Stimulated activated CD4-positive, alpha-beta T cell treated with anti-CD3 and anti-CD28 coated beads, Interleukin-4, amount 100 ng/mL, for 4 hours (primary cell): ENCODE measurements around the gene KIAA0232.

ENCODE experiments used
- DNase-seq, 2 experiments: peaks; one replicate each; pipeline ENCODE4 v3.0.0-alpha.2; 2020

The KIAA0232 gene, protein sequence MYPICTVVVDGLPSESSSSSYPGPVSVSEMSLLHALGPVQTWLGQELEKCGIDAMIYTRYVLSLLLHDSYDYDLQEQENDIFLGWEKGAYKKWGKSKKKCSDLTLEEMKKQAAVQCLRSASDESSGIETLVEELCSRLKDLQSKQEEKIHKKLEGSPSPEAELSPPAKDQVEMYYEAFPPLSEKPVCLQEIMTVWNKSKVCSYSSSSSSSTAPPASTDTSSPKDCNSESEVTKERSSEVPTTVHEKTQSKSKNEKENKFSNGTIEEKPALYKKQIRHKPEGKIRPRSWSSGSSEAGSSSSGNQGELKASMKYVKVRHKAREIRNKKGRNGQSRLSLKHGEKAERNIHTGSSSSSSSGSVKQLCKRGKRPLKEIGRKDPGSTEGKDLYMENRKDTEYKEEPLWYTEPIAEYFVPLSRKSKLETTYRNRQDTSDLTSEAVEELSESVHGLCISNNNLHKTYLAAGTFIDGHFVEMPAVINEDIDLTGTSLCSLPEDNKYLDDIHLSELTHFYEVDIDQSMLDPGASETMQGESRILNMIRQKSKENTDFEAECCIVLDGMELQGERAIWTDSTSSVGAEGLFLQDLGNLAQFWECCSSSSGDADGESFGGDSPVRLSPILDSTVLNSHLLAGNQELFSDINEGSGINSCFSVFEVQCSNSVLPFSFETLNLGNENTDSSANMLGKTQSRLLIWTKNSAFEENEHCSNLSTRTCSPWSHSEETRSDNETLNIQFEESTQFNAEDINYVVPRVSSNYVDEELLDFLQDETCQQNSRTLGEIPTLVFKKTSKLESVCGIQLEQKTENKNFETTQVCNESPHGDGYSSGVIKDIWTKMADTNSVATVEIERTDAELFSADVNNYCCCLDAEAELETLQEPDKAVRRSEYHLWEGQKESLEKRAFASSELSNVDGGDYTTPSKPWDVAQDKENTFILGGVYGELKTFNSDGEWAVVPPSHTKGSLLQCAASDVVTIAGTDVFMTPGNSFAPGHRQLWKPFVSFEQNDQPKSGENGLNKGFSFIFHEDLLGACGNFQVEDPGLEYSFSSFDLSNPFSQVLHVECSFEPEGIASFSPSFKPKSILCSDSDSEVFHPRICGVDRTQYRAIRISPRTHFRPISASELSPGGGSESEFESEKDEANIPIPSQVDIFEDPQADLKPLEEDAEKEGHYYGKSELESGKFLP (N-terminal part only)

DNA sequence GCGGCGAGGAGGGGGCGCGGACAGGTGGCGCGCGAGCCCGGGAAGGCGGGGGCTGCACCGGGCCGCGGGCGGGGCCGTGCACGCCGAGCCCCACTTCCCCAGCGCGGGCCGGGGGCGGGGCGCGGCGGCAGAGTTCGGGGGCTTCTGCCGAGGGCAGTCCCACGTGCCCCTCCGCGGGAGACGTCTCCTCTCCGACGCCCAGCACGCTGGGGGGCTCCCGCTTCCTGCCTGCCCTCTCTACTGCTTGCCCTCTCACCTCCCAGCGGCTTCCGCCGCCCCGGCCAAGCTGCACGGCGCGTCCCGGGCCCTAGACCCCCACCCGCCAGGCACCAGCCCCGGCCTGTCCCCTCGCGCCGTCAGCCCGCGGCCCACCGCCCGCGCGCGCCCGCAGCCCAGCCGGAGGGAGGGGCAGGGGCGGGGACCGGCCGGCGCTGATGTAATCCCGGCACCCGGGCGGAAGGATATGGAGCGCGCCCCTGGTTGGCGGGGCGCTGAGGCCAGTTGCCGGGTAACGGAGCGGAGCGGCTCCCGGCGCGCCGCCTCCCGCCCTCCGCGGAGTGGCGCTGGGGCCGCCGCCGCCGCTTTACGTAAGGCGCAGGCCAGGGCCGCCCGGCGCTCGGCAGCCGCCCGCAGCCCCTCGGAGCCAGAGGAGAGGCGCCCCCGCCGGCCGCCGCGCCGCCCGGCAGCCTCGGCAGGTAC is at the start of gene KIAA0232:
KIAA0232 (plus strand) TSS at position 581 of the 699 bp plus-strand sequence. CDS start 41,727 bp downstream, outside the sequence.
- DNase-seq: peak; percentile 88 to 89

DNA sequence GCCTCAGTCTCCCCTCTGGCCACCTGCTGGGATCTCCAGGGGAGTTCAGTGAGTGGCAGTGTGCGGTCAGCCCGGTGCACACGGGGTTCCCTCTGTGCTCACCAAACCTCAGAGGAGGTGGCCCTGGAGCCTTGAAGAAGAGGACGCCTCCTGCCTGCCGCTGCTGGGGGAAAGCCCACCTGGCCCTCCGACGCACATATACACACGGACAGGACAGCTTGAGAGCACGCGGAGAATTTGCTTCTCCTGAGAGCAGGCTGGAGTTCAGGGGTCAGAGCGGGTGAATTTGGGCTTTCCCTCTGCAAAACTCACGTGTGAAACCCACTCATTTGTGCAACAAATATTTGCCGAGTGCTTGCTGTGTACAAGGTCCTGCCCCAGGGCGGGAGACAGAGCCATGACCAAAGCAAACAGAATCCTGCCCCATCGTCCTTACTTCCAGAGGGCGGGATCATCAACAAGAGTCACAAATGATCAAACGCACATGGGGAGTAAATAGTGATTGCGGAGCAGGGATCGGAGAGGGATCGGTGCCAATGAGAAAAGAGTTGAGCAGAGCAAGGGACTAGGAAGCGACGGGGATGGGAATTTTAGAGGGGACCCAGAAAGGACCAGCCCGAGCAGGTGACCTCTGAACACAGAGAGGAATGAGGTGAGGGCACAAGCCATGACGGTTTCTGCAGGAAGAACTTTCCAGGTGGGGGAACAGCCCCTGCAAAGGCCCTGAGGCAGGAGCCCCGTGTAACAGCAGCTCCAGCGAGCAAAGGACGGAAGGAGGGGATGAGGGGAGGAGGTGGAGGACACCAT is 49.0 kb upstream of the KIAA0232 start:
- no peak for DNase-seq

DNA sequence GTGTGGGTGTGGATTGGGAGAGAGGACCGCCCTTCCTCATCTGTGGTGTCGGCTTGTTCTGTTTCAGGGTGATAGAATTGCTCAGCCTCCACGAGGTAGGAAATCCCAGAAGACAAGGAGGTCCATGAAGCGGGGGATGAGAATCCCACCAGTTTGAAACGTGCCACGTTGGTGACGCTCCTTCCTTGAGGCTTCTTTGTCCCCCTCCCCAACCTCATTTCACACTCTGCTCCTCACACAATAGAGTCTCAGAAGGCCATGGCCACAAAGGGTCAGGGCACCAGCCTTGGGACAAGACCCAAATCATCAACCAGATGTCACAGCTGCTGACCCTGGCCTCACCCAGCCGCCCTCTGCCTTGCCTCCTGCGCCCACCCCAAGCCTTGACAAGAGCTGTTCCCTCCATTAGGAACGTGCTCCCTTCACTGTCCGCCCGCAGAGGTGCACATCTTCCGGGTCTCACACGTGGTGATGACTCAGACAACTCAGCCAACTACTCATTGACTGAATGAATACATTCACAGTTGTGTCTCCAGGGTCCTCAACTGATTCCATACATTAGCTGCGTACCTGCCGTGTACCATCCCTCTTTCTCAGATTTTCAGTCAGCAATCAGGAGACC is 48.3 kb upstream of the KIAA0232 start:
- no peak for DNase-seq

DNA sequence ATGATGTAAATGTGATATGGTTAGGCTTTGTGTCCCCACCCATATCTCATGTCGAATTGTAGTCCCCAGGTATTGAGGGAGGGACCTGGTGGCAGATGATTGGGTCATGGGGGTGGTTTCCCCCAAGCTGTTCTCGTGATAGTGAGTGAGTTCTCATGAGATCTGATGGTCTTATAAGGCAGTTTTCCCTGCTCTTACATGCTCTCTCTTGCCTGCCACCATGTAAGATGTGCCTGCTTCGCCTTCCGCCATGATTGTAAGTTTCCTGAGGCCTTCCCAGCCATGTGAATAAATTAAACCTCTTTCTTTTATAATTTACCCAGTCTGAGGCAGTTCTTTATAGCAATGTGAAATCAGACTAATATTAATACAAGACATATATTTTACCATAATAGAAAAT is 42.6 kb upstream of the KIAA0232 start:
- no peak for DNase-seq

DNA sequence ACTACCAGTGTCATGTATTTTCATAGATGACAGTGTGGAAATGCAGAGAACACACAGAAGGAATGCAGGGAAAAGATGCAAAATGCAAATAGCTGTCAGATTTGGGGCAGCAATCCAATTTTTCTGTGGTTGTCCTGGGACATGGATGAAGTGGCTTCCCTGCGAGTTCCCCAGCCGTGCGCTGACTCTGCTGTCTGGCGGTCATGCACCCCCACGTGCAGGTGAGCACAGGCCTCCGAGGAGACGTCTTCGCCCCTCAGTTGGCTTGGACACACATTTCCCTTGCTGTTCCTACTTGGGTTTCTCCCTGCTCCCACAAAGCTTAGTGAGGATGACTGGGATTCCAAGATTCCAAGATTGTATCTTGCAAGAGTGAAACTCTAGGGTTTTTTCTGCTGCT is 42.2 kb upstream of the KIAA0232 start:
- no peak for DNase-seq

DNA sequence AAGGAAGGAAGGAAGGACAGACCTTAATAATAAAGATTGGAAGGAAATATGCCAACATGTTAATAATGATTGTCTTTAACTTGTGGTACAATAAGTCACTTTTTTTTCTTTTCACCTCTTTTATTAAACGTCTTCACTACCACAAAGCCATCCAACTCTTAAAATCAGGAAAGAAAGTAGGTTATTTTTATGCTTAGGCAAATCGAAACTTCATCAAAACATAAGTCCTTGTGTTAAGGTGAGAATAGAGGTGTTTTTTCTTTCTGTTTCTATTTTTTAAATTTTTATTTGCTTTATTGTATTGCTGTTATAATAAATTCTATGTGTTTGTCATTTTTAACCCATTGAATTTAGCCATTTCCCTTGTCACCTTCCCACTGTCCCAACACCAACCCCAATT is 40.0 kb upstream of the KIAA0232 start:
- no peak for DNase-seq

DNA sequence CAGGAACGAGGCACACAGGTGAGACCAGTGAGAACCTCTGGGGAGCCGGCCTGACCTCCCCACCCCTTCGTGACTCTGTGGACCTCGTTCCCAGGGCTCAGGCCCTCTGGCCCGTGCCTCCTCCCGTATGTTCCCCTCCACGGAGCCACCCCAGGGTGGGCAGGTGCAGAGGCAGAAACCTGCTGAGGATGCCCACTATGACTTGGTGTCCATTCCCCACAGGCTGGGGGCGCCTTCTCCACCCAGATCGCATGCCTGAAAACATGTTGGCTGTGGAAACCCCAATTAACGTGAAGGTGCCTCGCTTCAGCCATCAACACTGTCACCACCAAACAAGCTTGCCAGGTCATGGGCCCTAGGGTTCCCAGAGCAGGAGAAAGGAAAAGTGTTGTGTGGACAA is 39.5 kb upstream of the KIAA0232 start:
- no peak for DNase-seq

DNA sequence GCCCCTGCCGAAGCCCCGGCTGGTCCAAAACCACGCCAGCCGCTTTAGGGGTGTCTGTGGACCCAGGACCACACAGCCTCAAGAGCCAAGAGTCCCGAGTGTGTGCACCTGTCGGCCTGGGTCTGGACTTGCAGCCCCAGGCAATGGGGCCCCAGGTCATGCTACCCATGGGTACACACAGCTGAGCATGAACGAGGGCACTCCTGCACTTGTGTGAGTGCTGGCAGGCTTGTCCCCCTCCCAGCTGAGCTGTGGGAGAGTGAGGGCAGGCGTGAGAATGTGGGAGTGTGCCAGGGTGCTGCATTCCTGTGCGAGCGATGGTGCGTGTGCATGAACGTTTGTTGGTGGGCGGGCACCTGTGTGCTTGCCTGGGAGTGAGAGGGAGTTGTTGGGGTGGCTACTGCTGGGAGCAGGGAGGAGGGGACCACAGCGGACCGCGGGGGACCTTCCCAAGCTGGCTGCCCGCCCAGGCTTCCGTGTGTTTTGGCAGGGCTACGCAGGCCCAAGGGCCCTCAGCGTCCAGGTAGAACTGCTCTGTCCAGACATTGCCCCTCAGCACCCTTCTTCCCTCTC is 35.7 kb upstream of the KIAA0232 start:
- DNase-seq: no peak

DNA sequence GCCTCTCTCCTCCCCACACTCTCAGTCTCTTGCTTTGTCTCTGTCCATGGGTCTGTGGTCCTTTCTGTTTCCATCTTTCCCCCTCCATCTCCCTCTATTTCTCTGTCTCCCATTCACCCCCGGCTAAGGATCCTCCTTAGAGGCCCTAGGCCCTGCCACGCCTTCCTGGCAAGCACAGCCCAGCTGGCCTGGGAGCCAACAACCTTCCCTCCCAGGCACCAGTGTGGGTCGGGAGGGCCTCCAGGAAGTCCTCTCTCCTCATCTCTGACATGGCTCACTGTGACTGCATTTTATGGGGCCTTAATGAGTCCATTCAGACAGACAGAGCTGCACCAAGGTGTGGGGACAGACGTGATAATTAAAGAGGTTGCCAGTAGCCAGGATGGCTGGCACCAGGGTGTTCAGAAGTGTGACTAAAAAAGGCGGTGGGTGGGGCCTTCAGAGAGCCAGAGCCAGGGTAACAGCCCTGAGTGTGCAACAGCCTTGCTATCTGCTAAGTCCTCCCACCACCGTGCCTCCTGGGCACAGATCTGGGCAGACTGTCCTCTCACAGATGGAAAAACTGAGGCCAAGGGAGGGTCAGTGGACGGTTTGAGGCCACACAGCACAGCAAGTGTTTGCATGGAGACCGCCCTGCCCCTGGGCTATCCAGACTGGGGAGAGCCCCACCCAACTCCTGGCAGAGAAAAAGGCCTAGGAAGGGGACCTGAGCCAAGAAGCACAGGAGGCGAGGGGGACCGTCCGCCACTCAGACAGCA is 35.1 kb upstream of the KIAA0232 start:
- no peak for DNase-seq

DNA sequence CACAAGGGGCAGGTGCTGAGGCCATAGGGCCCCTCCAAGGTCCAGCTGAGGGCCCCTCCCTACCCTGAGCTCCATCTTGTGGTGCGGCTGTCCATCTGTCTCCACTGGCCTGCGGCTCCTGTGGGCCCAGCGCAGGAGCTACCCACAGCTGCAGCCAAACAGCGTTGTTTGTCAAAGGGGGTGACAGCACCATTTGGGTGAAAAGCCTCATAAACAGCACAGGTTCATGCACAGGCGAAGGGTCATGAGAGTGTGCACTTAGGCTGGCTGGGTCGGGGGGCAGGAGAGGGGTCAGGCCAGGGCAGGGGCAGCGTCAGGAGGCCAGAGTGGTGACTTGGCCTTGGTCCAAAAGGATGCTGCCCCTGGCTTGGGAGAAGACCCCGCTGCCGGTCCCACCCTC is 34.2 kb upstream of the KIAA0232 start:
- DNase-seq: no peak

DNA sequence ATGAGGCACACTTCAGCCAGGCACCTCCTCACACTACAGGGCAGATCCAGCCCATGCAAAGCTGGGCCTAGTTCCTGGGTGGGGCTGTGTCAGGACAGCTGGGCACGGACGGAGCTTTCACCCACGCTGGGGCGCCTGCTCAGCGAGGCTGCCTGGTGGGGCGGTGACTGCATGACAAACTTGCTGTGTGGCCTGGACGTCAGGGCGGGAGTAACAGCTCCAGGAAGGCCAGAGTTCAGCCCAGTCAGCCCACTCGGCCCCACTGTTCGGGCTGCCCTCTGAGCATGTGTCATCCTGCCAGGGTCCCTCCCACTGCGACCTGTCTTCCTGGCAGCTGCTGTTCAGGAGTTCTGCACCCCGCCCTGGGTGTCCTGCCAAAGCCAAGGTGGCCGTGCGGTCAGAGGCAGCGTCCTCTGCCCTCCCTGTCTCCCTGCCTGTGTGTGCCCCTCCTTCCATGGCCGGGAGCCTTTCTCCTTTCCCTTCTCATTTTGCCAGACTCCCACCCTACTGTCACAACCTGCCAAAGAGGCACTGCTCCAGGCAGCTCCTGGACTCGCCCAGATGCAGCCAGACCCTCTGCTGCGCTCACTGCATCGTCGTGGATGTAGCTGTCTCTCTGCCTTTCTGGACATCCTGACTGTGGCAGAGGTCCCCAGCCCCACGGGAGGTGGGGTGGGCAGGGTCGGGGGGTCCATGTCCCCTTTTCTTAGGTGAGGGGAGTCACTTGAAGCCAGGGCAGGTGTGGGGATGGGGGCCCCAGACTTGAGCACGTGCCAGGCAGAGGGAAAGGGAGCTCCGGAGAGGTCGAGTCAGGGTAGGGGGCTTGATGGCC is 33.0 kb upstream of the KIAA0232 start:
- no peak for DNase-seq

DNA sequence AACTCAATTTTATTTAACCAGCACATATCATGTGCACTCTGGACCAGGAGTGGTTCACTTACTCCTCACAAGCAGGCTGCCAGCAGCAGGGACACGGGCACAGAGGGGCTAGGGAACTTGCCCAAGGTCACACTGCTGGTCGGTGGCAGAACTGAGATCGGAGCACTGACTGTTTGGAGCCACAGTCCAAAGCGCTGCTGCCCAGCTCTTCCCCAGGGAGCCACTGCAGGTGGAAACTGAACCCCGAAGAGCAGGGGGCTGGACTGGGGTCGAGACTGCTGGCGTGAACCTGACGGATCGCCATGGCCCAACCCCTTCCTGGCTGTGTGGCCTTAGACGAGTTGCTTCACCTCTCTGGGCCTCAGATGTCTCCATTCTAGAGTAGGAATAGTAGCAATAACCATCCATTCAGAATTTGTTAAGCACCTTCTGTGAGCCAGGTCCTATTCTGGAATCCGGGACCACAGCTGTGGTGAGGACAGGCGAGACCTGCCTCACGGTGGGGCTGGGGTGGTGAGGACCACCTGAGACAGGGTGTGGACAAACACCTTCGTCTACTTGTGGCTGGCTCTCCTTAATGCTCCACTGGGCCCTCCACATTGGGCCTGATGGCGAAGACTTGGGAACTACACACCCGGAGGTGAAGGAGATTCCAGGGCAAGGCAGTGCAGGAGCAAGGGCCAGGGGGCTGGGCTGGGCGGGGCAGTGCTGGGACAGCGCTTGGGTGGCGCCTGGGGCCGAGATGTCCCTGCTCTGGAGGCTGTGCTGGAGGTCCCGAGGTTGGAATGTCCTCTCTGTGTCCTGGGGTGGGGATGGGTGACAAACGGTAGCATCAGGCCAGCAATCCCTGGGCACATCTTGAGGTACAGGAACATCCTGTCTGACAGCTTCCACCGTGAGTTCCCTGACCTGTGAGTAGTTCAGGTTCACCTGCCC is 32.0 kb upstream of the KIAA0232 start:
- DNase-seq: no peak

DNA sequence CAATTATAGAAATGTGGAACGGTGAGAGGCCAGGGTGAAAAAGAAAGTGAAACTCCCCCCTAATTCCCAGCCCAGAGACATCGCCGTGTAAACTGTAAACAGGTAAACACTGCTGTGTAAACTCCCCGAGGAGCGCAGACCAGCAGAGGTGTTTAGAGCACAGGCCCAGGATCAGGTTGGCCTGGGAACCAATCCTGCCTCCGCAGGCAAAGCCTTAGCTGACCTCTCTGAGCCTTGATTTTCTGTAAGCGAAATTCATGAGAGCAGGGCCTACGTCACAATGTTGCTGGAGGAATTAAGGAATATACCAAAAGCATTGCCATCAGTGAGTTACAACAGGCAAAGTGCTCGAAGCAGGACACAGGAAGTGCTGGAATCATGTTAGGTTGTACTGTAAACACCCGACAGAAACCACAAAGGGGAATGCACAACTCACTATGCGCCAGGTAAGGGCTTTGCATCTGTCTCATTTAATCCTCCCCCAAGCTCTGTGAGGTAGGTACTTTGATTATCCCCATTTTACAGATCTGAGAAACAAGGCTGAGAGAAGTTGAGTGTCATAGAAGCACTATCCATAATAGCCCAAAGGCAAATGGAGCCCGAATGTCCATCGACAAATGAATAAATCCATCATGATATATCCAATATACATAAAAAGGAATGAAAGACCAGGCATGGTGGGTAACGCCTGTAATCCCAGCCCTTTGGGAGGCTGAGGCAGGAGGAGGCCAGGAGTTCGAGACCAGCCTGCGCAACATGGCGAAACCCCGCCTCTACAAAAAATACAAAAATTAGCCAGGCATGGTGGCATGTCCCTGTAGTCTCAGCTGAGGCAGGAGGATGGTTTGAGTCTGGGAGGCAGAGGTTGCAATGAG is 30.7 kb upstream of the KIAA0232 start:
- DNase-seq: no peak

DNA sequence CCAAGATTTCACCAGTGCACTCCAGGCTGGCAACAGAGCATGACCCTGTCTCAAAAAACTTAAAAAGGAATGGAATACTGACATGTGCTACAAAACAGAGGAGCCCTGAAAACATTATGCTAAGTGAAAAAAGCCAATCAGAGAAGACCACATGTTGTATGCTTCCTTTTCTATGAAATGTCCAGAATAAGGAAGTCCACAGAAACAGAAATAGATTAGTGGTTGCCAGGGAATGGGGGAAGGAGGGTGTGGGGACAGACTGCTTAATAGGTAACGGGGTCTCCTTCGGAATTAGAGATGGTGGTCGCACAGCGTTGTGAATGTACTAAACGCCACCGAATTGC is 30.1 kb upstream of the KIAA0232 start:
- no peak for DNase-seq

DNA sequence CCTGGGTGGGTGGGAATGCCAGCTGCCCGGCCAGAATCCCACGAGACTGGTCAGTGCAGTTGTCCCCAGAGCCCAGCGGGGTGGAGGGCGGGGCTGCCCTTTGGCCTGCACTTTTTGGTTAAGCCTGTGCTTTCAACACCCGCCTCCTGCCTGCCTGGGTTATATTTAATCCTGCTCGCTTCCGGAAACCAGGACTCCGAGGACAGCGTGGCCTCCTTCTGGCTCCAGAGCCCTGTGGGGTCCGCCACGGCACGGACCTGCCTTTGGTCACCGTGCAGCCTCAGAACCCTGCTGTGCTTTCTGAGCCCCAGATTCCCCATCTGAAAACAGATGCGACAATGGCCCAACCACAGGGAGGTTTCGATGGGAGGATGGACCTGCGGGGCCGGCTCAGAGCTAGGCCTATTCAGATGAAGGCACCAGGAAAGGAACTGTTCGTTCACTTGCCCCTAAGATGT is 29.4 kb upstream of the KIAA0232 start:
- DNase-seq: no peak

DNA sequence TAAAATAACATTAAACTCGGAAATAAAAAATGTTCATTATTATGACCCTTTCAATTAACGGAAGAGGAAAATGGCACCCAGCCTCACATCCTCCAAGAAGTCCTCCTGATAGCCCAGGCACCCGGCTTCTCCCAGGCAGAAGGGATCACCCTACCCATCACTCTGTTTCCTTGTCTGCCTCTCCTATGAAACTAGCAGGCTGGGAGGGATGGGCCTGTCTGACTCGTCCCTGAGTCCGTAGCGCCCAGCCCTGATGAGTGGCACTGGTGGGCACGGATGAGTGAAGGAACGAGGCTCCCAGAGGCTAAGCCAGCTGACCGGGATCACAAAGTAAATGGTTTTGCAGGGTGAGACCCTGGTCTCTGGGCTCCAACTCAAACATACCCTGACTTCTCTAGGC is 28.6 kb upstream of the KIAA0232 start:
- no peak for DNase-seq

DNA sequence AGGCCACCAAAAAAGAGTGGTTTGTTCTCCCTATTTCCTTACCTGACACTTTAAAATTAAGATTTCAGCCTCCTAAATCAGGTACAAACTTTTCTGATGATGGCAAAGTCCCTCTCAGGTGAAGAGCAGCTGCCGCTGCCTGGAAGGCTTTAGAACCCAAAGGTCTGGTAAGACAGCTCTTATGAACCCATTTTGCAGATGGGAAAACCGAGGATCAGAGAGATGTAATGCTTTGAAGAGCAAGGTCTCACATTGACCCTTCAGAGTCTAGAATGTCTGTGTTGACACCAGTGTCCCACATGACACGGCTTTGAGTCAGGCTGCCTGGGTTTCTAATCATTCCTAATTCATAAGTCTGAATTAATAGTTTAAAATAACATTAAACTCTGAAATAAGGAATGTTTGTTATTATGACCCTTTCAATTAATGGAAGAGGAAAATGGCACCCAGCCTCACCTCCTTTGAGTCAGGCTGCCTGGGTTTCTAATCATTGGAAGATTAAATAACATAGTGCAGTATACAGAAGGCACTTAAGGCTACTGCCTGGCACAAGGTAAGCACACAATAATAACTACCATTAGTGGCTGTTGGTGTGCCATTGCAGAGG is 27.9 kb upstream of the KIAA0232 start:
- DNase-seq: no peak
